Umbilical cord (tissue), 2 donors: ENCODE results near the gene IQCE. TPM values are rescaled to one million over a fixed set of nuclear protein-coding genes. Genes with fewer than 3 reads are reported as not detected.
"Not testable (repeated sequence)": the region's sequence is repeated elsewhere in the genome, so short reads cannot be mapped to it uniquely, and the experiment has no call there.

Source experiments
- DNase-seq: peaks from one replicate; pipeline ENCODE4 v3.0.0-alpha.2; 2015; ENCODE audit warnings: low spot score
- total RNA-seq: library from RNA; depleted of rRNA; stranded (reverse); fragments of >200 nt; gene quantifications from one replicate; pipeline ENCODE4 v1.2.3, GENCODE V29; 2014; ENCODE audit warnings: low replicate concordance; ENCODE audit not compliant: insufficient read depth

IQCE gene
- total RNA-seq, 1 donor from 2014 or later, result 5.1 TPM

- not testable (repeated sequence) for DNase-seq
Observed at GRCh38 chr7:2532199-2532772, 26.5 kb upstream of the IQCE start.

GRCh38 chr7:2532816-2533215 lies 26.0 kb upstream of the IQCE start:
- DNase-seq, result not testable (repeated sequence)

- not testable (repeated sequence) for DNase-seq
Observed at GRCh38 chr7:2533566-2533965, 25.2 kb upstream of the IQCE start.

GRCh38 chr7:2534214-2534613 lies 24.6 kb upstream of the IQCE start:
- not testable (repeated sequence) for DNase-seq

- not testable (repeated sequence) for DNase-seq
Observed at GRCh38 chr7:2535872-2536627, 22.7 kb upstream of the IQCE start.

- no peak for DNase-seq
Observed at GRCh38 chr7:2537981-2538851, 20.6 kb upstream of the IQCE start.

- no peak for DNase-seq
Observed at GRCh38 chr7:2539031-2539911, 19.5 kb upstream of the IQCE start.

- no peak for DNase-seq
Observed at GRCh38 chr7:2540133-2540532, 18.6 kb upstream of the IQCE start.

GRCh38 chr7:2540641-2541051 lies 18.1 kb upstream of the IQCE start:
- no peak for DNase-seq

GRCh38 chr7:2541291-2542010 lies 17.3 kb upstream of the IQCE start:
- no peak for DNase-seq

GRCh38 chr7:2542011-2542915 lies 16.5 kb upstream of the IQCE start:
- no peak for DNase-seq

- DNase-seq, result no peak
Observed at GRCh38 chr7:2542916-2543871, 15.6 kb upstream of the IQCE start.

GRCh38 chr7:2544541-2545188 lies 14.1 kb upstream of the IQCE start:
- DNase-seq, result no peak

- DNase-seq, result no peak
Observed at GRCh38 chr7:2545746-2546425, 12.9 kb upstream of the IQCE start.

GRCh38 chr7:2546776-2547586 lies 11.8 kb upstream of the IQCE start:
- no peak for DNase-seq

- DNase-seq, result no peak
Observed at GRCh38 chr7:2551418-2551817, 7.4 kb upstream of the IQCE start.
